IMR-90 (cell line): Measurements from ENCODE around the gene HYAL2. TPM values are rescaled to one million over a fixed set of nuclear protein-coding genes. Genes with fewer than 3 reads are reported as not detected.

ENCODE experiments used
- ATAC-seq: fragments of 200-7000 bp; cut with Tn5 transposase; 2 replicates; pipeline ENCODE4 v1.9.1; 2020; ENCODE audit warnings: low read depth, mild to moderate bottlenecking, moderate library complexity
- BruUV-seq: library from RNA; stranded (reverse); fragments of 400-500 nt; replicated peaks from 2 replicates; lab custom pipeline; 2021; lab: Mats Ljungman, UMichigan
- CTCF ChIA-PET: fragments of 300-600 bp; formaldehyde crosslinking; extraction: SDS; loops from one replicate; lab custom pipeline; 2021; ENCODE audit warnings: antibody characterized with exemption; lab: Yijun Ruan, JAX
- POLR2A ChIA-PET: fragments of 300-600 bp; sonication (Branson Sonifier 250); formaldehyde crosslinking; loops from one replicate; lab custom pipeline; 2022; ENCODE audit warnings: antibody characterized with exemption; ENCODE audit not compliant: unreplicated experiment; lab: Charles Lee
- DNase-seq: peaks from one replicate; pipeline ENCODE4 v3.0.0; 2013
- H2AFZ ChIP-seq: replicated peaks from 2 replicates; pipeline ENCODE3; 2013; ENCODE audit warnings: low read length, mild to moderate bottlenecking; ENCODE audit not compliant: poor library complexity
- H2AK5ac ChIP-seq: 2 replicates; pipeline ENCODE4 v1.6.1; 2013; ENCODE audit warnings: low read depth, low read length, inconsistent platforms
- H2AK9ac ChIP-seq: replicated peaks from 2 replicates; pipeline ENCODE3; 2013; ENCODE audit warnings: mild to moderate bottlenecking, low read depth, low read length, moderate library complexity; ENCODE audit not compliant: poor library complexity
- H2BK120ac ChIP-seq: 2 replicates; pipeline ENCODE4 v1.6.1; 2013; ENCODE audit warnings: low read depth, low read length, inconsistent platforms
- H2BK15ac ChIP-seq: 3 replicates; pipeline ENCODE4 v1.6.1; 2013; ENCODE audit warnings: low read depth, low read length, inconsistent platforms
- H2BK20ac ChIP-seq: 2 replicates; pipeline ENCODE4 v1.6.1; 2013; ENCODE audit warnings: low read depth, mild to moderate bottlenecking, inconsistent platforms, low read length, moderate library complexity
- H2BK5ac ChIP-seq: 2 replicates; pipeline ENCODE4 v1.6.1; 2013; ENCODE audit warnings: mild to moderate bottlenecking, low read depth, low read length, inconsistent platforms; ENCODE audit not compliant: poor library complexity, severe bottlenecking
- H3K14ac ChIP-seq: replicated peaks from 2 replicates; pipeline ENCODE4 v1.6.1; 2013; ENCODE audit warnings: low read depth, low read length, inconsistent platforms
- H3K18ac ChIP-seq: 2 replicates; pipeline ENCODE4 v1.6.1; 2013; ENCODE audit warnings: low read depth, low read length, control low read depth
- H3K23ac ChIP-seq: 2 replicates; pipeline ENCODE4 v1.6.1; 2013; ENCODE audit warnings: low read depth, low read length, inconsistent platforms
- H3K27ac ChIP-seq: 2 replicates; pipeline ENCODE4 v1.5.1; 2013; ENCODE audit warnings: mild to moderate bottlenecking, control low read depth, low read length; ENCODE audit not compliant: insufficient read depth
- H3K27me3 ChIP-seq: 2 replicates; pipeline ENCODE4 v1.6.1; 2013; ENCODE audit warnings: low read length; ENCODE audit not compliant: control insufficient read depth, insufficient read depth
- H3K36me3 ChIP-seq: 2 replicates; pipeline ENCODE4 v1.6.1; 2013; ENCODE audit warnings: low read length, mixed read lengths; ENCODE audit not compliant: control insufficient read depth, insufficient read depth
- H3K4ac ChIP-seq: 2 replicates; pipeline ENCODE4 v1.6.1; 2013; ENCODE audit warnings: low read depth, low read length, inconsistent platforms
- H3K4me1 ChIP-seq: 2 replicates; pipeline ENCODE4 v1.6.1; 2013; ENCODE audit warnings: low read length, mixed read lengths; ENCODE audit not compliant: control insufficient read depth, insufficient read depth
- H3K4me2 ChIP-seq: 2 replicates; pipeline ENCODE4 v1.6.1; 2013; ENCODE audit warnings: low read depth, mild to moderate bottlenecking, control low read depth, low read length, moderate library complexity
- H3K4me3 ChIP-seq: 2 replicates; pipeline ENCODE4 v1.5.1; 2013; ENCODE audit warnings: low read depth, mild to moderate bottlenecking, control low read depth, low read length, moderate library complexity; ENCODE audit not compliant: insufficient read depth
- H3K56ac ChIP-seq: 2 replicates; pipeline ENCODE4 v1.6.1; 2013; ENCODE audit warnings: low read length, inconsistent platforms; ENCODE audit not compliant: insufficient read depth; ENCODE audit errors: extremely low read depth
- H3K79me1 ChIP-seq, 2 experiments: 2 replicates each; pipeline ENCODE4 v1.6.1; 2013; ENCODE audit warnings: low read length in 2 of 2, inconsistent platforms in 1 of 2, low read depth in 1 of 2
- H3K9ac ChIP-seq: 2 replicates; pipeline ENCODE4 v1.6.1; 2013; ENCODE audit warnings: low read depth, low read length, control low read depth
- H3K9me1 ChIP-seq: 2 replicates; pipeline ENCODE4 v1.6.1; 2013; ENCODE audit warnings: low read length, inconsistent platforms; ENCODE audit not compliant: insufficient read depth
- H3K9me3 ChIP-seq: 2 replicates; pipeline ENCODE4 v1.6.1; 2013; ENCODE audit warnings: low read length; ENCODE audit not compliant: control insufficient read depth, insufficient read depth
- H4K20me1 ChIP-seq: 2 replicates; pipeline ENCODE4 v1.6.1; 2013; ENCODE audit warnings: low read length, inconsistent platforms; ENCODE audit not compliant: insufficient read depth
- H4K5ac ChIP-seq: 2 replicates; pipeline ENCODE4 v1.6.1; 2013; ENCODE audit warnings: mild to moderate bottlenecking, low read depth, low read length, control low read depth
- H4K8ac ChIP-seq, 2 experiments: 2 replicates each; pipeline ENCODE4 v1.6.1; 2013; ENCODE audit warnings: low read depth in 2 of 2, low read length in 2 of 2, control low read depth in 1 of 2, inconsistent platforms in 1 of 2
- H4K91ac ChIP-seq: 2 replicates; pipeline ENCODE4 v1.6.1; 2013; ENCODE audit warnings: low read depth, low read length, inconsistent platforms; ENCODE audit not compliant: insufficient read depth
- CEBPB ChIP-seq: IDR thresholded peaks from 2 replicates; pipeline ENCODE4 v1.6.1; 2012; ENCODE audit warnings: low read depth, low read length, improper control_type of control experiment
- CHD1 ChIP-seq: IDR thresholded peaks from 2 replicates; pipeline ENCODE4 v1.6.1; 2012; ENCODE audit warnings: low read depth, low read length, improper control_type of control experiment
- MAFK ChIP-seq: IDR thresholded peaks from 2 replicates; pipeline ENCODE4 v1.6.1; 2012; ENCODE audit warnings: low read depth, low read length, improper control_type of control experiment
- MXI1 ChIP-seq: IDR thresholded peaks from 2 replicates; pipeline ENCODE4 v1.6.1; 2012; ENCODE audit warnings: low read depth, mild to moderate bottlenecking, low read length, moderate library complexity, borderline replicate concordance
- POLR2A ChIP-seq: IDR thresholded peaks from 2 replicates; pipeline ENCODE4 v1.6.1; 2012; ENCODE audit warnings: mild to moderate bottlenecking, low read depth, low read length
- WGBS, 2 experiments: methylation state at CpG; one replicate each; pipeline versions ENCODE4 v1.1.5 to v1.1.7; 2013; ENCODE audit warnings: missing lambda C conversion rate in 2 of 2; ENCODE audit not compliant: insufficient read length in 1 of 2; ENCODE audit errors: extremely low coverage in 2 of 2; 5-methylcytosine and 5-hydroxymethylcytosine counted together
- dilution Hi-C: fragments of 300-500 bp; cut with HindIII; formaldehyde crosslinking; loops from one replicate; pipeline ENCODE4 v1.14.3; 2018; ENCODE audit warnings: low sequenced_read_pairs; ENCODE audit not compliant: unreplicated experiment
- in situ Hi-C: fragments of 300-500 bp; cut with MboI; formaldehyde crosslinking; loops from 3 replicates; pipeline ENCODE4 v1.14.3; 2019; ENCODE audit warnings: low sequenced_read_pairs, inconsistent platforms, mixed read lengths
- intact Hi-C: fragments of 100-400 bp; cut with micrococcal nuclease; formaldehyde crosslinking; loops from 2 replicates; pipeline ENCODE4 v1.10.0; 2022
- polyA plus RNA-seq, 3 experiments: library from polyadenylated mRNA; depleted of rRNA; stranded (reverse); fragments of >200 nt; gene quantifications; 2 replicates each; pipeline ENCODE4 v1.2.3, GENCODE V29; 2012; ENCODE audit warnings: low replicate concordance in 1 of 3
- total RNA-seq: library from RNA; depleted of rRNA; stranded (reverse); fragments of >200 nt; gene quantifications from 2 replicates; pipeline ENCODE4 v1.2.3, GENCODE V29; 2012
- TF ChIP-seq, protein P1 (sequence below): conservative IDR thresholded peaks from 2 replicates; pipeline ENCODE4 v1.5.1; 2012; ENCODE audit warnings: mild to moderate bottlenecking, low read depth, low read length, improper control_type of control experiment

HYAL2 gene
- total and polyA plus RNA-seq, 2 of the 4 experiments (the other 2 are of a cell fraction) = 56.8 to 104 TPM

DNA sequence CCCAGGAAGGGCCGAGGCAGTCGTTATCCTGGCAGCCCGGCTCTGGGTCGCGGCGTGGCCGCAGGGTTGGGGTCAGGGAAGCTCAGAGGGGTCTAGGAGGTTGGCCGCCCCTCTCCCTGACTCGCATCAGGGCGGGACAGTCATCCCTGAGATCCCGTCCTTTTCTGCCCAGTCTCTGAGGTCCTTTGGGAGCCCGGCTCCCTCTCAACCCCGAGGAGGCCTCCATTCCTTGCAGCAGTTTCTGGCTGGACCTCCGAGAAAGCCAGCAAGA lies 495 bp downstream of the HYAL2 start:
- Histone ChIP-seq H2BK20ac (no peak overlapping the region), H3K4ac (peak overlapping the region; percentile 66), H3K18ac (no peak overlapping the region), H2AFZ (peak overlapping the region; percentile 95), H3K27me3 (no peaks in the 10 kb centered on the region), H3K23ac (peak overlapping the region; percentile 35; the same call in 1 of the 2 replicates), H4K5ac (peak overlapping the region; percentile 95), H3K4me3 (peak overlapping the region; percentile 58), H3K27ac (peak overlapping the region; percentile 98), H4K8ac (peak overlapping the region; percentile 87 to 96; a peak in 2 of 4 replicates), H3K79me1 (peaks cover 31 to 57% of the 10 kb centered on the region in 2 experiments), H4K20me1 (peaks cover 8% of the 10 kb centered on the region; the same call in 1 of the 2 replicates), H4K91ac (peak overlapping the region; percentile 58; the same call in 1 of the 2 replicates), H2BK5ac (peak overlapping the region; percentile 53), H2BK120ac (no peak overlapping the region), H2BK15ac (no peak overlapping the region), H3K4me1 (peaks cover 25% of the 10 kb centered on the region), H3K4me2 (peak overlapping the region; percentile 67), H3K9me3 (no peaks in the 10 kb centered on the region), H3K9ac (peak overlapping the region; percentile 16), H3K14ac (no peak overlapping the region), H3K56ac (no peak overlapping the region), H2AK5ac (peak overlapping the region; percentile 87; the same call in 1 of the 2 replicates), H3K36me3 (peaks cover 31% of the 10 kb centered on the region), H2AK9ac (peak overlapping the region; percentile 93), H3K9me1 (peaks cover 12% of the 10 kb centered on the region)
- intact Hi-C loops = loop anchor here (5.0 kb wide), 1 partner anchor 60 kb away; no protein-coding TSS in a partner anchor
- dilution Hi-C loops = no loop called here
- no TSS peak for BruUV-seq
- 31% methylated on average over 4 of the region's 14 CpGs; no CpG with 5 or more reads in 1 of the 2 experiments for WGBS, 2 experiments
- ATAC-seq (no peak), DNase-seq (no peak)
- in situ Hi-C loops = no loop called here
- CTCF ChIA-PET = no interaction called here
- POLR2A ChIA-PET = no interaction called here
- TF ChIP-seq, protein P1, sequence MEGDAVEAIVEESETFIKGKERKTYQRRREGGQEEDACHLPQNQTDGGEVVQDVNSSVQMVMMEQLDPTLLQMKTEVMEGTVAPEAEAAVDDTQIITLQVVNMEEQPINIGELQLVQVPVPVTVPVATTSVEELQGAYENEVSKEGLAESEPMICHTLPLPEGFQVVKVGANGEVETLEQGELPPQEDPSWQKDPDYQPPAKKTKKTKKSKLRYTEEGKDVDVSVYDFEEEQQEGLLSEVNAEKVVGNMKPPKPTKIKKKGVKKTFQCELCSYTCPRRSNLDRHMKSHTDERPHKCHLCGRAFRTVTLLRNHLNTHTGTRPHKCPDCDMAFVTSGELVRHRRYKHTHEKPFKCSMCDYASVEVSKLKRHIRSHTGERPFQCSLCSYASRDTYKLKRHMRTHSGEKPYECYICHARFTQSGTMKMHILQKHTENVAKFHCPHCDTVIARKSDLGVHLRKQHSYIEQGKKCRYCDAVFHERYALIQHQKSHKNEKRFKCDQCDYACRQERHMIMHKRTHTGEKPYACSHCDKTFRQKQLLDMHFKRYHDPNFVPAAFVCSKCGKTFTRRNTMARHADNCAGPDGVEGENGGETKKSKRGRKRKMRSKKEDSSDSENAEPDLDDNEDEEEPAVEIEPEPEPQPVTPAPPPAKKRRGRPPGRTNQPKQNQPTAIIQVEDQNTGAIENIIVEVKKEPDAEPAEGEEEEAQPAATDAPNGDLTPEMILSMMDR = no peak
- TF ChIP-seq CEBPB (no peak), CHD1 (no peak), MAFK (no peak), MXI1 (no peak), POLR2A (no peak)
